ENCODE results near the gene PMAIP1. TPM values are rescaled to one million over a fixed set of nuclear protein-coding genes. Genes with fewer than 3 reads are reported as not detected.
"Not testable (repeated sequence)": the region's sequence is repeated elsewhere in the genome, so short reads cannot be mapped to it uniquely, and the experiment has no call there.

PMAIP1 gene
- total and polyA plus RNA-seq, 5 experiments from 2014 or later, result 2.6 to 20.3 (median 16.0) TPM

- no peak overlapping the region for H3K4me3 Mint-ChIP-seq
- H3K27me3 Mint-ChIP-seq, result peaks cover 0 to 1% (median 0%) of the 10 kb centered on the region in 5 donors
- no peaks in the 10 kb centered on the region for H3K36me3 Mint-ChIP-seq
- H3K4me1 Mint-ChIP-seq, result peaks cover 0 to under 1% (median 0%) of the 10 kb centered on the region in 4 donors
- no peak overlapping the region for H3K27ac Mint-ChIP-seq
- no peak for DNase-seq
- POLR2A ChIA-PET, result no interaction called here
- no peaks in the 10 kb centered on the region for H3K9me3 Mint-ChIP-seq
- no peak for ATAC-seq
Measured at GRCh38 chr18:59870623-59871130, 29.1 kb upstream of the PMAIP1 start.

- POLR2A ChIA-PET, result no interaction called here
- ATAC-seq (no peak), DNase-seq (no peak)
- no peaks in the 10 kb centered on the region for H3K9me3 Mint-ChIP-seq
- H3K27ac Mint-ChIP-seq, result no peak overlapping the region
- no peak overlapping the region for H3K4me3 Mint-ChIP-seq
- no peaks in the 10 kb centered on the region for H3K36me3 Mint-ChIP-seq
- peaks cover 0 to 3% (median 0%) of the 10 kb centered on the region in 5 donors for H3K27me3 Mint-ChIP-seq
- H3K4me1 Mint-ChIP-seq, result peaks cover 0 to 11% (median 0%) of the 10 kb centered on the region in 4 donors
Measured at GRCh38 chr18:59871711-59872362, 28.0 kb upstream of the PMAIP1 start.

DNA sequence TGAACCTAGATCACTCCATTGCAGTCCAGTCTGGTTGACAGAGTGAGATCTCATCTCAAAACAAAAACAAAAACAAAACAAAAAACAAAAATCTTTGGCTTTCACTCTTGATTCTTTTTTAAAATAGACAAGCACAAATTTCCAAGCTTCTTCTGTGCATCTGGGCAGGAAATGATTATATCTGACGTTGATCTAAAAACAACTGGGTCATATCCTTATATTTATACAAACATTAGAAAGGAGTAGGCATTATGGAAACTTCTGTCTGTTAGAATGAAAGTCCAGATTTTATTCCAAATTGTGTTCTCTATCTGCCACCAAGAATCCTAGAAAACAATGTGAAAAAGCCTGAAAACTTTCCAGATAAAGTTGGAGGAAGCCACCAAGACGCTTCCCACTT lies 26.2 kb upstream of the PMAIP1 start:
- POLR2A ChIA-PET, result no interaction called here
- Mint-ChIP-seq H3K27me3 (peaks cover 0 to 3% (median 0%) of the 10 kb centered on the region in 5 donors), H3K27ac (no peak overlapping the region), H3K9me3 (no peaks in the 10 kb centered on the region), H3K4me1 (peaks cover 0 to 16% (median 0%) of the 10 kb centered on the region in 4 donors), H3K4me3 (no peak overlapping the region), H3K36me3 (no peaks in the 10 kb centered on the region)
- DNase-seq (no peak), ATAC-seq (no peak)

- peaks cover 0 to 16% (median 0%) of the 10 kb centered on the region in 4 donors for H3K4me1 Mint-ChIP-seq
- peaks cover 0 to 3% (median 0%) of the 10 kb centered on the region in 5 donors for H3K27me3 Mint-ChIP-seq
- no peaks in the 10 kb centered on the region for H3K36me3 Mint-ChIP-seq
- DNase-seq, result no peak
- POLR2A ChIA-PET, result no interaction called here
- H3K9me3 Mint-ChIP-seq, result no peaks in the 10 kb centered on the region
- H3K4me3 Mint-ChIP-seq, result no peak overlapping the region
- H3K27ac Mint-ChIP-seq, result no peak overlapping the region
- no peak for ATAC-seq
Measured at GRCh38 chr18:59874166-59874565, 25.6 kb upstream of the PMAIP1 start.

DNA sequence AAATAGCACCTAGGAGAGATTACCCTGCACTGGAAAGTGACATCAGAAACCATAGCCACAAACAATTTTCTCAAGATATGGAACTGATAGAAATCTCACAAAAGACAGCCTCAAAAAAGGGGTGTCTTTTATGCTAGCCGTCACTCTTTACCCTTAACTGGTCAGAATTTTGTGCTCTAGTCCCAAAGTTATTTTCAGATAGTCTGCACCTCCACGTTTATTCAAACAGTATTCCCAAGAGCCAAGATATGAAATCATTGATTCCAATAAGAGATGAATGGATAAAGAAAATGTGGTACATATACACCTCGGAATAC lies 23.5 kb upstream of the PMAIP1 start:
- H3K4me1 Mint-ChIP-seq, result peaks cover 0 to 17% (median 0%) of the 10 kb centered on the region in 4 donors
- POLR2A ChIA-PET, result no interaction called here
- peak overlapping the region in 1 of 10 donors; percentile 16 for H3K27ac Mint-ChIP-seq
- peaks cover 0 to 3% (median 0%) of the 10 kb centered on the region in 5 donors for H3K27me3 Mint-ChIP-seq
- DNase-seq (no peak), ATAC-seq (no peak)
- H3K4me3 Mint-ChIP-seq, result no peak overlapping the region
- H3K9me3 Mint-ChIP-seq, result peaks cover 0 to 2% (median 0%) of the 10 kb centered on the region in 9 donors
- H3K36me3 Mint-ChIP-seq, result no peaks in the 10 kb centered on the region

- POLR2A ChIA-PET, result no interaction called here
- peaks cover 0 to 2% (median 0%) of the 10 kb centered on the region in 9 donors for H3K9me3 Mint-ChIP-seq
- H3K36me3 Mint-ChIP-seq, result no peaks in the 10 kb centered on the region
- H3K4me1 Mint-ChIP-seq, result peaks cover 2 to 28% (median 9%) of the 10 kb centered on the region in 4 donors
- no peak overlapping the region for H3K4me3 Mint-ChIP-seq
- H3K27ac Mint-ChIP-seq, result no peak overlapping the region
- ATAC-seq, result no peak
- peaks cover 0 to 3% (median 0%) of the 10 kb centered on the region in 5 donors for H3K27me3 Mint-ChIP-seq
- DNase-seq, result no peak
Measured at GRCh38 chr18:59877361-59877760, 22.4 kb upstream of the PMAIP1 start.

- peaks cover 2 to 39% (median 10%) of the 10 kb centered on the region in 4 donors for H3K4me1 Mint-ChIP-seq
- POLR2A ChIA-PET, result no interaction called here
Measured at GRCh38 chr18:59878644-59879043, 21.2 kb upstream of the PMAIP1 start.

DNA sequence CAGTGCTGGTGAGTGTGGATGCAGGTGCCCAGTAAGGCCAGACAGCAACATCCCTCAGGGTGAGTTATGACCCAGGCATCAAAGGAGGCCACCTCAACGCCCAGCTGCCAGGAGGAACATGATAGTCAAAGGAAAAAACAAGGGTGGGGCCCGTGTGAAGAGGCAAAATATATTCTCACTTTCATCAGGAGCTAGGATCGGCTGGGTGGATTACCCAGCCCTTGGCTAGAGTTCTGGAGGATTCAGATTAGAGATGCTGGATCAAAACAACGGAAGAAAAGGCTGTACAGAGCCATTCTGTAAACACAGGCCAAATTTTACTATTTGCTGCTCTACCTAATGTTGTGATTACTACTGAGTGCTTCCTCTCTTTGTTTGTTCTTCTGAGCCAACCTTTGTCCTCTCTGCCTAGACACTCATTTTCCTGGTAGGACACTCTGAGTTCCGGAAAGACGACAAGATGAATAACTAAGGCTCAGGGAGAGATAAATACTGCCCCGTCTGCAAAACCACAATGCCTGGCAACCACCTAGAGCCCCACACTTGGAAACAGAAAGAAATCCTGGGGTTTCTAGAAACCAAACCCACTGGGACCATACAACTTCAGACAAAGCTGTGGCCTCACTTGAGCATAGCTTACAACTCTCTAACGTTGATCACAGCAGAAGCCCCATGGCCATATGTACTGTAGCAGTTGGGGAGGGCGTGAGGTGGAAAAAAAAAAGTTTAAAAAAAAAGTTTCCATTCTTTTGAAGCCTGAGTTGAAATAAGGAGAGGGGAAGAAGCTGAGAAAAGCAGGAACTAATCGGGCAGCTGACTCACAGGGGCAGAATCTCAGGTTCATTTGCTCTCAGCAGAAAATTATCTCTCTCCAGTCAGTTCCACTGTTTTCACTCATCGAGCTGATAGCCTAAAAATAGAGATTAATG lies 17.8 kb upstream of the PMAIP1 start:
- Mint-ChIP-seq H3K27me3 (no peaks in the 10 kb centered on the region), H3K9me3 (peaks cover 0 to 2% (median 0%) of the 10 kb centered on the region in 9 donors), H3K4me3 (peak overlapping the region in 2 of 10 donors; percentile 9 to 24), H3K27ac (peak overlapping the region in 6 of 10 donors; percentile 8 to 65 (median 30)), H3K4me1 (peaks cover 4 to 53% (median 18%) of the 10 kb centered on the region in 4 donors), H3K36me3 (no peaks in the 10 kb centered on the region)
- ATAC-seq (peak; percentile 33 to 40), DNase-seq (no peak)
- POLR2A ChIA-PET, result no interaction called here

More at GRCh38 chr18:59878644-59879043, 21.2 kb upstream of the PMAIP1 start:
- H3K4me3 Mint-ChIP-seq, result no peak overlapping the region
- H3K36me3 Mint-ChIP-seq, result no peaks in the 10 kb centered on the region
- peaks cover 0 to 2% (median 0%) of the 10 kb centered on the region in 9 donors for H3K9me3 Mint-ChIP-seq
- H3K27me3 Mint-ChIP-seq, result peaks cover 0 to 3% (median 0%) of the 10 kb centered on the region in 5 donors
- DNase-seq (no peak), ATAC-seq (no peak)
- no peak overlapping the region for H3K27ac Mint-ChIP-seq

DNA sequence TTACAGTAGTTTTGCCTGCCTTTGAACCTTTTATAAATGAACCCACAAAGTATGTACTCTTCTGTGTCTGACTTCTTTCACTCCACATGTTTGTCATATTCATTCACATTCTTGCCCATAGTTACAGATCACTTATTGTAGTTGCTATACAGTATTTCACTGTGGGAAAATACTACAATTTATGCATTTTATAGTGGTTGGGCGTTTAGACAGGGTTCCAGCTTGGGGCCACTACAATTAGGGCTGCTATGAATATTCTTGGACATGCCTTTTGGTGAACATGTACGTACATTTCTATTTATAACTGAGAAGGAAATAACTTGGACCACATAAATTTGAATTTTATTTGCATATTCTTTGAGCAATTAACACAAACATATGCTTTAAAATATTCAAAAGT lies 15.4 kb upstream of the PMAIP1 start:
- Mint-ChIP-seq H3K36me3 (no peaks in the 10 kb centered on the region), H3K4me3 (no peak overlapping the region), H3K4me1 (peaks cover 4 to 48% (median 18%) of the 10 kb centered on the region in 4 donors), H3K27ac (no peak overlapping the region), H3K9me3 (peaks cover 0 to 2% (median 0%) of the 10 kb centered on the region in 9 donors), H3K27me3 (no peaks in the 10 kb centered on the region)
- ATAC-seq (no peak), DNase-seq (no peak)
- POLR2A ChIA-PET, result interaction anchor here (0.6 kb wide), 1 partner anchor 794 kb away, joined by 3 read pairs; no protein-coding TSS in a partner anchor

DNA sequence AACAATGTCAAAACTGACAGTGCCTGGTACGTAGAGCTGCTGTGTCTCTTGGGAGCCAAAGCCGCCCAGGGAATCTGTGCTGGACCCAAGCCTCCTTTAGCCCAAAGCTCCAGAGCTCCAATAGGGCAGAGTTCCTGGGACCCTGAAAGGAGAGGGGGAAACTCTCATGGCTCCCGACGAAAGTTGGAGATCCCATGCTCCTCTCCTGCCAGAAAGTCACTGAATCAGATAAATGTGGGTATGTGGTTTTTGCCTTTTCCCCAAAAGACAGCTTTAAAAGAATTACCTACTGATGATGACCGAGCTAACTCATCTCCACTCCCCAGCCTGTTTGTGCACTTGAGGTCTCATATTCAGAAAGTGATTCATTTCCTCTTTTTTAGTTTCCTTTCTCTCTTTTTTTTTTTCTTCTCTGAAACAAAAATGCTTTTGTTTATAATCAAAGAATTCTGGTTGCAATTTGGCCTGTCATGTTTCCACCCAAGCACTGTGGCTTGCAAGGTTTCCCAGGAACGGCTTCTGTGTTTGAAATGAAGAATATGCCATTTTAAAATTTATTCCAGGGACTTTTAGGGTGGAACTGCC lies 14.1 kb upstream of the PMAIP1 start:
- H3K27me3 Mint-ChIP-seq, result no peaks in the 10 kb centered on the region
- POLR2A ChIA-PET, result no interaction called here
- H3K4me1 Mint-ChIP-seq, result peaks cover 4 to 48% (median 18%) of the 10 kb centered on the region in 4 donors
- H3K9me3 Mint-ChIP-seq, result no peaks in the 10 kb centered on the region
- ATAC-seq (peak in 1 of 2 donors; percentile 35), DNase-seq (no peak)
- H3K36me3 Mint-ChIP-seq, result no peaks in the 10 kb centered on the region
- H3K4me3 Mint-ChIP-seq, result peak overlapping the region in 5 of 10 donors; percentile 5 to 48 (median 16)
- peak overlapping the region in 4 of 10 donors; percentile 31 to 76 (median 54) for H3K27ac Mint-ChIP-seq

DNA sequence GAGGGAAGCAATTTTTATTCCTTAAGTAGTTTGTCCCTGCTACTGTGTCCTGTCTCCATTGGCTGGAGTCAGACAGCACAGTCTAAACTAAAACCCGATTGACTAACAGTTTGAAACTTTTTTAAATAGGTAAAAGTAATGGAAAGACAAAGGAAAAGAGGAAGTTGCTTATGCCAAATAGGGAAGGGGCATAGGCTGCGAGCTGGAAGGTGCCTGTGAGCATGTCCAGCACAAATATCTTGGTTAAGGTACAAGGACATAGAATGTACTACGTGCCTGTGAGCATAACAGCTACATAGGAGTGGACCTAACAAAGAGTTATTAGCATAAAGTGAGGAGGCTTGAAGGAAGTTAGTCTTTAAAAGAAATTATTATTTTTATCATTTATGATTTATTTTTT lies 13.4 kb upstream of the PMAIP1 start:
- POLR2A ChIA-PET, H3K36me3 Mint-ChIP-seq, H3K27me3 Mint-ChIP-seq, DNase-seq, H3K4me3 Mint-ChIP-seq, ATAC-seq, H3K9me3 Mint-ChIP-seq: not testable (repeated sequence)
- H3K27ac Mint-ChIP-seq, result peak overlapping the region in 2 of 10 donors; percentile 44 to 76
- H3K4me1 Mint-ChIP-seq, result peaks cover 6 to 45% (median 18%) of the 10 kb centered on the region in 4 donors

DNA sequence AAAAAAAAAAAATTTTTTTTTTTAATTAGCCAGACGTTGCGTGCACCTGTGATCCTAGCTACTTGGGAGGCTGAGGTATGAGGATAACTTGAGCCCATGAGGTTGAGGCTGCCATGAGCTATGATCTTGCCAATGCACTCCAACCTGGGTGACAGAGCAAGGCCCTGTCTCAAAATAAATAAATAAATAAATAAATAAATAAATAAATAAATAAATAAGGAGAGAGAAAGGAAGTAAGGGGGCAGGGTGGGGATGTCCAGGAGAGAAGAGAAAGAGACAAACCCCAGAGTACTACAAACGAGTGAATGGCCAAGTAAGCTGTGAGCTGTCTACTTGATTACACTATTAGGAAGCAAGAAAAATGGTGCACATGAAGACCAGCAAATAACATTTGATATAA lies 7.7 kb upstream of the PMAIP1 start:
- DNase-seq (no peak), ATAC-seq (no peak)
- no peak overlapping the region for H3K27ac Mint-ChIP-seq
- POLR2A ChIA-PET, result no interaction called here
- H3K9me3 Mint-ChIP-seq, result no peaks in the 10 kb centered on the region
- peaks cover 0 to 5% (median 0%) of the 10 kb centered on the region in 4 donors for H3K4me1 Mint-ChIP-seq
- H3K4me3 Mint-ChIP-seq, result no peak overlapping the region
- no peaks in the 10 kb centered on the region for H3K36me3 Mint-ChIP-seq
- H3K27me3 Mint-ChIP-seq, result no peaks in the 10 kb centered on the region

Data from naive thymus-derived CD8-positive, alpha-beta T cell (primary cell).